ENCODE results near the gene PROX2. TPM values are rescaled to one million over a fixed set of nuclear protein-coding genes. Genes with fewer than 3 reads are reported as not detected.
A peak's percentile ranks its signal among the peaks of the same experiment; 100 is the strongest.

PROX2 gene
- total RNA-seq, 4 donors from 2014 or later: 0.08 TPM; not detected in 3

- H3K27ac ChIP-seq: no peak overlapping the region
- no peaks in the 10 kb centered on the region for H3K9me3 ChIP-seq
- peaks cover 0 to 22% (median 2%) of the 10 kb centered on the region in 3 donors for H3K4me1 ChIP-seq
- H3K36me3 ChIP-seq: peaks cover 21 to 90% of the 10 kb centered on the region in 2 donors
- WGBS, 2 donors (ENCODE audit: low coverage in 1 of 2): 37 to 53% methylated on average over 5 to 6 of the region's 6 CpGs
- no peaks in the 10 kb centered on the region for H3K27me3 ChIP-seq
- ATAC-seq: peak; percentile 19
- no peak overlapping the region for H3K4me3 ChIP-seq
- TF ChIP-seq EP300 (IDR thresholded peaks at IDR 0.05): no peak
- no peak for TF ChIP-seq POLR2A (IDR thresholded peaks at IDR 0.05)
- TF ChIP-seq POLR2AphosphoS5 (IDR thresholded peaks at IDR 0.05): no peak
- no peak for TF ChIP-seq CTCF (IDR thresholded peaks at IDR 0.05)
These were observed 15.9 kb upstream of the PROX2 start for GRCh38 chr14:74891870-74892269.

GRCh38 chr14:74890262-74890661, 14.3 kb upstream of the PROX2 start:
- no peak for TF ChIP-seq POLR2A (IDR thresholded peaks at IDR 0.05)
- Histone ChIP-seq H3K27ac (no peak overlapping the region), H3K4me1 (peaks cover 4 to 38% (median 14%) of the 10 kb centered on the region in 3 donors), H3K27me3 (no peaks in the 10 kb centered on the region), H3K4me3 (no peak overlapping the region), H3K36me3 (peaks cover 18 to 87% of the 10 kb centered on the region in 2 donors), H3K9me3 (no peaks in the 10 kb centered on the region)
- 94 to 100% methylated on average over 2 to 5 of the region's 6 CpGs for WGBS, 2 donors (ENCODE audit: low coverage in 1 of 2)
- no peak for ATAC-seq

GRCh38 chr14:74888164-74889158, 12.5 kb upstream of the PROX2 start:
- H3K4me1 ChIP-seq: peaks cover 16 to 56% (median 31%) of the 10 kb centered on the region in 3 donors
- no peaks in the 10 kb centered on the region for H3K9me3 ChIP-seq
- peaks cover 10 to 69% of the 10 kb centered on the region in 2 donors for H3K36me3 ChIP-seq
- peak overlapping the region in 2 of 4 donors; percentile 2 to 27 for H3K27ac ChIP-seq
- WGBS, 2 donors (ENCODE audit: low coverage in 1 of 2): 52 to 60% methylated on average over 6 to 12 of the region's 12 CpGs
- no peak overlapping the region for H3K4me3 ChIP-seq
- TF ChIP-seq POLR2A (IDR thresholded peaks at IDR 0.05) (no peak), CTCF (IDR thresholded peaks at IDR 0.05) (no peak), EP300 (IDR thresholded peaks at IDR 0.05) (no peak)
- ATAC-seq: no peak
- no peaks in the 10 kb centered on the region for H3K27me3 ChIP-seq

GRCh38 chr14:74886001-74886400, 10.1 kb upstream of the PROX2 start:
- no peak overlapping the region for H3K4me3 ChIP-seq
- H3K4me1 ChIP-seq: peaks cover 17 to 73% (median 35%) of the 10 kb centered on the region in 3 donors
- 40 to 57% methylated on average over 1 to 2 of the region's 3 CpGs for WGBS, 2 donors (ENCODE audit: low coverage in 1 of 2)
- H3K27ac ChIP-seq: peak overlapping the region in 3 of 4 donors; percentile 41 to 71 (median 51)
- no peaks in the 10 kb centered on the region for H3K9me3 ChIP-seq
- TF ChIP-seq POLR2AphosphoS5 (IDR thresholded peaks at IDR 0.05) (peak; percentile 51), POLR2A (IDR thresholded peaks at IDR 0.05) (no peak), EP300 (IDR thresholded peaks at IDR 0.05) (no peak), CTCF (IDR thresholded peaks at IDR 0.05) (no peak)
- no peaks in the 10 kb centered on the region for H3K27me3 ChIP-seq
- peak; percentile 76 for ATAC-seq
- H3K36me3 ChIP-seq: peaks cover 3 to 44% of the 10 kb centered on the region in 2 donors

- peak overlapping the region; percentile 79 to 100 for H3K4me3 ChIP-seq
- H3K27ac ChIP-seq: peak overlapping the region; percentile 83 to 98 (median 96)
- peaks cover 0 to 17% of the 10 kb centered on the region in 2 donors for H3K36me3 ChIP-seq
- ATAC-seq: peak; percentile 54
- no peak for TF ChIP-seq EP300 (IDR thresholded peaks at IDR 0.05)
- no peak for TF ChIP-seq POLR2A (IDR thresholded peaks at IDR 0.05)
- TF ChIP-seq CTCF (IDR thresholded peaks at IDR 0.05): no peak
- no peak for TF ChIP-seq POLR2AphosphoS5 (IDR thresholded peaks at IDR 0.05)
- 1% methylated on average over 13 of the region's 49 CpGs for WGBS, 2 donors (ENCODE audit: low coverage in 1 of 2)
- no peaks in the 10 kb centered on the region for H3K9me3 ChIP-seq
- H3K4me1 ChIP-seq: peaks cover 17 to 59% (median 35%) of the 10 kb centered on the region in 3 donors
- no peaks in the 10 kb centered on the region for H3K27me3 ChIP-seq
These were observed 6.4 kb upstream of the PROX2 start for GRCh38 chr14:74882103-74882920.
